Stomach (tissue), 4 donors: ENCODE results near the gene ARHGEF4.

Experiments used
- CTCF ChIP-seq, 7 experiments: fragments of 450-650 bp in 4 of 7; fragments of 200-600 bp in 3 of 7; sonication (generic) in 3 of 7; IDR thresholded peaks; one replicate each; pipeline ENCODE4 v1.5.1; 2016 to 2019; ENCODE audit warnings: antibody characterized with exemption in 7 of 7, control low read depth in 2 of 7, mild to moderate bottlenecking in 1 of 7
- POLR2A ChIP-seq, 4 donors: fragments of 450-650 bp; IDR thresholded peaks; one replicate each; pipeline ENCODE4 v1.6.1; 2016; ENCODE audit warnings: antibody characterized with exemption in 4 of 4, control low read depth in 2 of 4, mild to moderate bottlenecking in 1 of 4, moderate library complexity in 1 of 4
- POLR2AphosphoS5 ChIP-seq, 3 donors: sonication (generic); formaldehyde crosslinking; IDR thresholded peaks; one replicate each; pipeline ENCODE4 v1.6.1; 2016; ENCODE audit warnings: antibody characterized with exemption in 3 of 3

GRCh38 chr2:130976591-130977237 lies 140.0 kb downstream of the ARHGEF4 start:
- TF ChIP-seq CTCF (IDR thresholded peaks at IDR 0.05) (no peak), POLR2A (IDR thresholded peaks at IDR 0.05) (peak in 1 of 4 donors; percentile 28), POLR2AphosphoS5 (IDR thresholded peaks at IDR 0.05) (no peak)
